Activated T-cell treated with anti-CD3 and anti-CD28 coated beads, Interleukin-2, amount 50 U/mL, for 24 hours (primary cell): ENCODE data around the gene FBXW11.

Experiments used
- DNase-seq: peaks from one replicate; pipeline ENCODE4 v3.0.0-alpha.2; 2020
- H3K27ac Mint-ChIP-seq: 2 replicates; pipeline ENCODE4 v1.8.0; 2020; ENCODE audit warnings: mild to moderate bottlenecking, mixed read lengths
- H3K27me3 Mint-ChIP-seq: 2 replicates; pipeline ENCODE4 v1.8.0; 2020; ENCODE audit warnings: mixed read lengths
- H3K36me3 Mint-ChIP-seq: 2 replicates; pipeline ENCODE4 v1.8.0; 2020; ENCODE audit warnings: low read depth, mixed read lengths
- H3K4me1 Mint-ChIP-seq: 2 replicates; pipeline ENCODE4 v1.8.0; 2020; ENCODE audit warnings: low read depth, mixed read lengths
- H3K4me3 Mint-ChIP-seq: 2 replicates; pipeline ENCODE4 v1.8.0; 2020; ENCODE audit warnings: mild to moderate bottlenecking, moderate library complexity, mixed read lengths
- H3K9me3 Mint-ChIP-seq: 2 replicates; pipeline ENCODE4 v1.8.0; 2020; ENCODE audit warnings: mixed read lengths

Gene FBXW11

DNA sequence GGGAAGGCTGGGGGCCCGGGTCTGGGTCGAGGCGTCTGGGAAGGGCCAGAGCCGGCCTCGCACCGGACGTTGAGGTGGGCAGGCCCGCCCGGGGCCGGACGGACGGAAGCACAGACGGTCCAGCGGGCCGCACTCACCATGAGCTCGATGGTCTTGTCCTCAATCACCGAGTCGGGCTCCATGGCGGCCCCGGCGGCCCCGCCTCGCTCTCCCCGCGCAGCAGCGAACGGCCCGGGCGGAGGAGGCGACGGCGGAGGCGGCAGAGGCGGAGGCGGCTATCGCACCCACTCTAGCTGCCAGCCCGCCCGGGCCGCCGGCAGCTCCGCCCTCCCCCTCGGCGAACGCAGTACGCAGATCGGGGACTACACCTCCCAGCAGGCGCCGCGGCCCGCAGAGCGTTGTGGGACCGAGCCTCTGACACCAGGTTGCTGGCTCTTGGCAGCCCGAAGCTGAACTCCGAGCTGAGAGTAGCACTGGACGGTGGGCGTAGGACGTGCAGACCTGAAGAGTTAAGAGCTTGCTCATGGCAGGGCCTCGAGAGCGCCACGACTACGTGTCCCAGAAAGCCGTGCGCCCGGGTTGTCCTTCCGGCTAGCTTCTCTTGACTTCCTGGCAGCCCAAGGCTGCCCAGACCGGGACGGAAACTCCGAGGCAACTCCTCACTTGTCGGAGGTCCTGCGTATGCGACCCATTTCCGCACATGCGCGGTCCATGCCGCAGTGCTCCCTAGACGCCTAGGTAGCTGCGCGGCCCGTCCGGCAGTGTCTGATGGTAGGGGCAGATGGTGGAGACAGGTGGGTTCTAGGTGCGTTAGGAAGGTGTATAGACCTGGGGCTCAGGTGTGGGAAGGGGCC lies at the start of gene FBXW11:
FBXW11 (minus strand) TSS at position 318 of the 854 bp plus-strand sequence; CDS start at position 182, 136 bp downstream.
- H3K4me3 Mint-ChIP-seq: peak within 1 kb of the TSS; percentile 92
- H3K4me1 Mint-ChIP-seq: peaks cover 55% of the 10 kb centered on the region
- peak within 1 kb of the TSS; percentile 98 for H3K27ac Mint-ChIP-seq
- no peaks in the 10 kb centered on the region for H3K27me3 Mint-ChIP-seq
- peak; percentile 94 for DNase-seq
- H3K9me3 Mint-ChIP-seq: no peaks in the 10 kb centered on the region
- peaks cover 39% of the 10 kb centered on the region for H3K36me3 Mint-ChIP-seq

DNA sequence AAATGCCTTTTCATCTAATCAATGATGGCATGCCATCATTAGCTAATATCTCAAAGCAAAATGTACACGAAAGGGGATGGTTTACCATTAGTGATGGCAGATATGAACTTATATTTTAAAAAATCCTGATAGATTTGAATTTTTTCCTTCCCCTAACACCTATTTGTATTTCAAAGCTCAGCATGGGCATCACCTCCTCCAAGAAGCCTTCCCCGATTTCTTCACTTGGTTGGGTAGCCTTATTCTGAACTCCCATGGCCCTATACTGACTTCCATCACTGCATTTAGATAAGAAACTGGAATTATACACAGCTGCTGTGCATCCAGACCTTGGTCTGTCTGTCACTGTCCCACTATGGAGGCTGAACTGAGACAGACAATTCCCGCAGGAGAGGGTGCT lies 49.6 kb upstream of the FBXW11 start:
- no peaks in the 10 kb centered on the region for H3K9me3 Mint-ChIP-seq
- no peaks in the 10 kb centered on the region for H3K27me3 Mint-ChIP-seq
- H3K4me3 Mint-ChIP-seq: no peak overlapping the region
- H3K36me3 Mint-ChIP-seq: peaks cover 95% of the 10 kb centered on the region
- peaks cover 16% of the 10 kb centered on the region for H3K4me1 Mint-ChIP-seq
- peak overlapping the region; percentile 75 for H3K27ac Mint-ChIP-seq
- no peak for DNase-seq

DNA sequence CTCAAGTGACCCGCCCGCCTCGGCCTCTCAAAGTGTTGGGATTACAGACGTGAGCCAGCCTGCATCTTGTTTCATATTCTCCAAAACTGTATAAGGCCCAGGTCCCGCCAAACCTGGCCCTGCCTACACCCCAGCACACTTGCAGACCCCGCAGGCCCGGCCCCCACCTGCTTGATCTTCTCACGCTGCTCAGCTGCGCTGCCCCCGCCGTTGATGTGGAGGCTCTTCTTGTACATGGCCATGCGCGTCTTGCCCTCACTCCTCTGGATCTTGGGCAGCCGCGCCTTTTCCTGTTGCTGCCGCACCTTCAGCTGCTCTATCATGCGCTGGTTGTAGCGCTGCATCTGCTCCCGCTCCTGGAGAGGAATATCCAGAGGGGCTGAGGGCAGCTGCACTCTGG lies 49.0 kb upstream of the FBXW11 start:
- Mint-ChIP-seq H3K4me3 (no peak overlapping the region), H3K9me3 (no peaks in the 10 kb centered on the region), H3K36me3 (peaks cover 95% of the 10 kb centered on the region), H3K27me3 (no peaks in the 10 kb centered on the region), H3K4me1 (peaks cover 15% of the 10 kb centered on the region), H3K27ac (peak overlapping the region; percentile 44)
- DNase-seq: no peak

DNA sequence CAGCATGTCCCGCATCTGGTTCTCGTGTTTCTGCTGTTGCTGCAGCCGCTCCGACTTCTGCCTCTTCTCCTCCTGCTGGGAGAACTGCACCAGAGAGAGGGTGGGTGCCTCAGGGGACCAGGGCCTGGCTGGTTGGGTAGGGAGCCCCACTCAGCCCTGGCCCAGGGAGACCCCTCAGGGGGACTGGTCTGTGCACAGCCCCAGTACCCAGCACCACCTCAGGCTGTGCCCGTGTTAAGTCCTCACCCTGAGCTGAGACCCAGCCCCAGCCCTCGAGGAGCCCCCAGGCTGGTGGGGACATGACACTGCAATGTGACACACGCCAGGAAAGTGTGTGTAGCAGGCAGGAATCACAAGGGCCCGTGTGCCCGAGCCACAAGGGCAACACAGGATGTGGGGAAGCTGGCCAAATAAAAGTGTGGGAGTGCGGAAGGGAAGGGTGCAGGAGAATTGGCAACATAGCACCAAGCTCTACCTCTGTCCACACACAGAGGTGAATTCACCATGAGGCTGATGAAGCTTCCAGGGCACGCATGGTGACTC lies 48.2 kb upstream of the FBXW11 start:
- Mint-ChIP-seq H3K4me1 (peaks cover 11% of the 10 kb centered on the region), H3K27ac (peak overlapping the region; percentile 47), H3K27me3 (no peaks in the 10 kb centered on the region), H3K9me3 (no peaks in the 10 kb centered on the region), H3K4me3 (no peak overlapping the region), H3K36me3 (peaks cover 95% of the 10 kb centered on the region)
- DNase-seq: no peak

DNA sequence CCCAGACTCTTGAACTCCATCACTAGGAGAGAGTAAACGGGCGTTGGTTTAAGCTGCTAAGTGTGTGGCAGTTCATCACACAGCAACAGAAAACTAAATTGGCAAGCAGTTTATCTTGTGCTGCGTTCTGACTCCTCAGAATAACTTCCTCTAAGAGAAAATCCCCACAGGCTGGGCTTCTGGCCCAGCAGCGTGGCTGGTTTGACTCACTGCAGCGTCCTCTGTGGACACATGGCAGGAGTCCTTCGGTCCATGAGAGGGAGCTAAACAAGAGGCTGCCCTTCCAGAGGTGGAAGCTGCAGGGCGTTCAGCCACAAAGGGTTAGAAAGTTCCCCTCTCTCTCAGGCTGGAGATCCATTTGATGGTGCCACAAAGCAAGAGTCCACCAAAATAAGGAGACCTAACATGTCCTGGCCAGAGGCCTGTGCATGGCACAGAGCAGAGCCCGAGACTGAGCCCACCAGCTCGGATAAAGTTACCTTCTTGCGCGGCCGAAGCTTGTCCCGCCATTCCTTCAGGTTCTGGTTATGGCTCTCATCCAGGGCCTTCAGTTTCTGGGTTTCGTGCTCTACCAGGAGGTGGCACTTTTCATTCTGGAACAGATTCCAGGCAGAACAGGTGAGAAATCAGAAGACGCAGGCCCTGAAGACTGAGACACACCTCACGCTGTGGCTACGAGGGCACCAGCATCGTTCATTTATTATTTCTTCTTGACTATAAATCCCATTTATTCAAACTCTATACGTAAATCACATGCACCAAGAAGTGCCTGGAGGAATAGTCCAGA lies 46.2 kb upstream of the FBXW11 start:
- no peak for DNase-seq
- no peaks in the 10 kb centered on the region for H3K9me3 Mint-ChIP-seq
- H3K4me3 Mint-ChIP-seq: no peak overlapping the region
- peaks cover 97% of the 10 kb centered on the region for H3K36me3 Mint-ChIP-seq
- H3K27me3 Mint-ChIP-seq: no peaks in the 10 kb centered on the region
- H3K4me1 Mint-ChIP-seq: peaks cover 9% of the 10 kb centered on the region
- H3K27ac Mint-ChIP-seq: peak overlapping the region; percentile 74

DNA sequence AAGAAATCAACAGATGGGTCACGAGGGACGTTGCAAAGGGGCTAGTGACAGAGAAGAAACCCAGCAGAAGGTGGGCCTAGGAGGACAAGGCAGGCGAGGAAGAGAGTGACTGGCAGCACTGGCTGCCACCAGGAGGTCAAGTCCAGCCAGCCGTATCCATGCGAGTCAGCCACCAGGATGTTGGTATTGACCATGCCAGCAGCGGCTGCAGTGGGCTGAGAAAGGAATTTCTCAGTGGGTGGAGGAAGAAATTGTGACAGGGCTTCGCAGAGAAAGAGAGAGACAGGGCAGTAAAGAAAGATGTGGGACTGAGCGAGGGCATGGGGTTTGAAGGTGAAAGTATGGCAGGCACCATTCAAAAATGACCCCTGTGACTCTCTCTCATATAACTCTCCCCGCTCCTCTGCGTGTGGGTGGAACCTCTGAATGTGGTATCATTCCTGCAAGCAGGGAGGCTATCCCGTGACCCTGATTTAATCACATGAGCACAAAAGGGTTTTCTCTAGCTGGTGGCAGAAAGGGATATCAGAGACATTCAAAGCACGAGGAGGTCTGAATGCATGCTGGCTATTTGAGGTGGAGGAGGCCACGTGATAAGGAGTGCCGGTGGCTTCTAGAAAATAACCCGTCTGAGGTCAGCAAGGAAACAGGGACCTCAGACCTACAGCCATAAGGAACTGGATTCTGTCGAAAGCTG lies 45.4 kb upstream of the FBXW11 start:
- H3K27me3 Mint-ChIP-seq: no peaks in the 10 kb centered on the region
- peaks cover 98% of the 10 kb centered on the region for H3K36me3 Mint-ChIP-seq
- no peak for DNase-seq
- peak overlapping the region; percentile 74 for H3K27ac Mint-ChIP-seq
- no peak overlapping the region for H3K4me3 Mint-ChIP-seq
- no peaks in the 10 kb centered on the region for H3K9me3 Mint-ChIP-seq
- peaks cover 12% of the 10 kb centered on the region for H3K4me1 Mint-ChIP-seq

DNA sequence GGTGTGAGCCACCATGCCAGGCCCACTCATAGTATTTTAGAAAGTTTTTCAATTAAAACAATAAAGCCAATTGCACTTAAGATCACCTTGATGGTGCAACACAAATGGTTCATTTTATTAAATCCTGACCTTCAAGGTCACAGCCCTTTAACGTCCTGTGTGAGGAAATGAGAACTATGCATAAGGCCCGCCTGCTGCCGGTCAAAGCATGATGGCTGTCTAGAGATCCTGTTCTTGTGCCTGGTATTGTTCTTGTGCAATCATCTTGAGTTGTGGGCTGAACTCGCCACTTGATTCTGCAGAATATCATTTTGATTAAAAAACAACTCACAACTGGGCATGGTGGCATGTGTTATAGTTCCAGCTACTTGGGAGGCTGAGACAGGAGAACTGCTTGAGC lies 43.6 kb upstream of the FBXW11 start:
- Mint-ChIP-seq H3K36me3 (peaks cover 92% of the 10 kb centered on the region), H3K9me3 (no peaks in the 10 kb centered on the region), H3K4me1 (peaks cover 12% of the 10 kb centered on the region), H3K27ac (peak overlapping the region; percentile 44), H3K4me3 (no peak overlapping the region), H3K27me3 (no peaks in the 10 kb centered on the region)
- DNase-seq: no peak

DNA sequence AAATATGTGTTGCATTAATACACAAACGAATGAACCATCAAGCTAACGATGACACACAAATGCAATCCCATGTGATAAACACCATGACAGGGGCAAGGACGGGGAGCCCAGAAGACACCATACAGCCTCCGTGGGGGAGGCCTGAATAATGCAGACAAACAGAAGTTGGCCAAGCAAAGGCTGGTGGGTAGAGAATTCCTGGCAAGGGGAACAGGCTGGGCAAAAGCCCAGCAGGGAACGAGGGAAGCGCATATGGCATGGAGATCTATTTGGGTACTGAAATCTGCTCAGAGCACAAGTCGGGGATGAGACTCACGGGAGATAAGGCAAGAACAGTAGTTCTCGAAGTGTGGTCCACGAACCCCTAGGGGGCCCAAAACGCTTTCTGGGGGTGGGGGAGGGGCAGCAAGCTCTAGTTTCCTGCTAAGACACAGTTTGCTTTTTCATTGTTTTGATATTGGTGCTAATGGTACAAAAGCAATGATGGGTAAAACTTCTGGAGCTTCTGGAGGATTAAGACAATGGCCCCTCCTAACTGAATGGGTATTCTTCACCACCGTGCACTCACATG lies 42.9 kb upstream of the FBXW11 start:
- no peak overlapping the region for H3K4me3 Mint-ChIP-seq
- peaks cover 12% of the 10 kb centered on the region for H3K4me1 Mint-ChIP-seq
- no peak for DNase-seq
- no peaks in the 10 kb centered on the region for H3K9me3 Mint-ChIP-seq
- peaks cover 92% of the 10 kb centered on the region for H3K36me3 Mint-ChIP-seq
- no peaks in the 10 kb centered on the region for H3K27me3 Mint-ChIP-seq
- peak overlapping the region; percentile 74 for H3K27ac Mint-ChIP-seq

DNA sequence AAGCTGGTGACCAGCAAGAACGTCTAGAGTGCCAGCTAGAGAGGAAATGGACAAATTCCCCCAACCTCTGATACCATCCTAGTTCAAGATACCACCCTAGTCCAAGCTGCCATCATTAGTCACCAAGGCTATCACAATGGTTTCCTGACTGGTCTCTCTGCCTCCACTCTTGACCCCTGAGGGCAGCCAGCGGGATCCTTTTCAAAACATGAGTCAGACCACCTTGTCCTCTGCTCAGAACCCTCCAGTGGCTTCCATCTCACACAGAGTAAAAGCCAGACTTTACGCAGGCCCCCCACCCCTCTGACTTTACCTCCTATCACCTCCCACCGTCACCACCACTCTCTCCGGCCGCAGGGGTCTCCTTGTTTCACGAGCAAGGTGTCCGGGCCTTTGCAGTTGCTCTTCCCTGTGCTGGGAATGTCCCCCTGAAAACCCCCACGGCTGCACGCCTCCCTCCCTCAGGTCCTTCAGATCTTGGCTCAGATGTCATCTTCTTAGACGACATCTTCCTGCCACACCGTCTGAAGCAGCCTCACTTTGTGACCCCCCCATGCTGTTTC lies 42.2 kb upstream of the FBXW11 start:
- Mint-ChIP-seq H3K27ac (peak overlapping the region; percentile 74), H3K4me3 (no peak overlapping the region), H3K27me3 (no peaks in the 10 kb centered on the region), H3K4me1 (peaks cover 13% of the 10 kb centered on the region), H3K36me3 (peaks cover 92% of the 10 kb centered on the region), H3K9me3 (no peaks in the 10 kb centered on the region)
- DNase-seq: no peak

DNA sequence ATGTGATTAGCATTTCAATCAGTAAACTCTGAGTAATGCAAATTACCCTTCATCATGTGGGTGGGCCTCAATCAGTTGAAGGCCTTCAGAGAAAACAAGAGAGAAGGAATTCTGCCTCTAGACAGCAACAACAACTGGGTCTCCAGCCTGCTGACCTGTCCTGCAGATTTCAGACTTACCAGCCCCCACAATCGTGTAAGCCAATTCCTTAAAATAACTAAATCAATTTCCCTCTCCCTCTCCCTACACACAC lies 41.7 kb upstream of the FBXW11 start:
- Mint-ChIP-seq H3K27ac (peak overlapping the region; percentile 74), H3K27me3 (no peaks in the 10 kb centered on the region), H3K4me1 (peaks cover 18% of the 10 kb centered on the region), H3K4me3 (no peak overlapping the region), H3K36me3 (peaks cover 92% of the 10 kb centered on the region), H3K9me3 (no peaks in the 10 kb centered on the region)
- DNase-seq: no peak

DNA sequence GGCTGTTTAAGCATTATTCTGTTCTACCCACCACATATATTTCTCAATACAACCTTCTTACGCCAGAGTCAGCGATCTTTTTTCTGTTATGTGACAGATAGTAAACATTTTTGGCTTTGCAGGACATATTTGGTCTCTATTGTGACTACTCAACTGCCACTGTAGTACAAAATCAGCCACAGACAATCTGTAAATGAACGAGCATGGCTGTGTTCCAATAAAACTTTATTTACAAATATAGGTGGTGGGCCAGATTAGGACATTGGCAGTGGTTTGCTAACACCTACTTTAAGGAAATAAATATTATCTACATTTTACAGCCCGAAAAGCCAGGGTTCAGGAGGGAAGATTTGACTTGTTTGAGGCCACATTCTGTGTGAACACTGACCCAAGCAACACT lies 40.2 kb upstream of the FBXW11 start:
- DNase-seq: no peak
- H3K4me3 Mint-ChIP-seq: no peak overlapping the region
- H3K27me3 Mint-ChIP-seq: no peaks in the 10 kb centered on the region
- H3K4me1 Mint-ChIP-seq: peaks cover 21% of the 10 kb centered on the region
- peaks cover 85% of the 10 kb centered on the region for H3K36me3 Mint-ChIP-seq
- no peaks in the 10 kb centered on the region for H3K9me3 Mint-ChIP-seq
- H3K27ac Mint-ChIP-seq: peak overlapping the region; percentile 15

DNA sequence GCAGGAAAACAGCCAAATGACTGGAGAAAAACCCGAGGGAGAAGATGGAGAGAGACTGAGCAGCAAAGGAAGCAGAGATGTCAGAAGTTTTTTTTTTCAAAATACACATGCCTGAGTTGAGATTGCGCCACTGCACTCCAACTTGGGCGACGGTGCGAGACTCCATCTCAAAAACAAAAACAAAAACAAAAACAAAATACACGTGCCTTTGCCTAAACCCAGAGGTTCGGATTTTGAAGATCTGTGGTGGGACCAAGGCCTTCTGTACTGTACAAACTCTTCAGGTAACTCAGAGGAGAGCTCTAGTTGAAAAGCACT lies 38.8 kb upstream of the FBXW11 start:
- H3K36me3 Mint-ChIP-seq: peaks cover 71% of the 10 kb centered on the region
- no peaks in the 10 kb centered on the region for H3K27me3 Mint-ChIP-seq
- peaks cover 21% of the 10 kb centered on the region for H3K4me1 Mint-ChIP-seq
- H3K9me3 Mint-ChIP-seq: no peaks in the 10 kb centered on the region
- H3K4me3 Mint-ChIP-seq: no peak overlapping the region
- DNase-seq: no peak
- peak overlapping the region; percentile 72 for H3K27ac Mint-ChIP-seq

DNA sequence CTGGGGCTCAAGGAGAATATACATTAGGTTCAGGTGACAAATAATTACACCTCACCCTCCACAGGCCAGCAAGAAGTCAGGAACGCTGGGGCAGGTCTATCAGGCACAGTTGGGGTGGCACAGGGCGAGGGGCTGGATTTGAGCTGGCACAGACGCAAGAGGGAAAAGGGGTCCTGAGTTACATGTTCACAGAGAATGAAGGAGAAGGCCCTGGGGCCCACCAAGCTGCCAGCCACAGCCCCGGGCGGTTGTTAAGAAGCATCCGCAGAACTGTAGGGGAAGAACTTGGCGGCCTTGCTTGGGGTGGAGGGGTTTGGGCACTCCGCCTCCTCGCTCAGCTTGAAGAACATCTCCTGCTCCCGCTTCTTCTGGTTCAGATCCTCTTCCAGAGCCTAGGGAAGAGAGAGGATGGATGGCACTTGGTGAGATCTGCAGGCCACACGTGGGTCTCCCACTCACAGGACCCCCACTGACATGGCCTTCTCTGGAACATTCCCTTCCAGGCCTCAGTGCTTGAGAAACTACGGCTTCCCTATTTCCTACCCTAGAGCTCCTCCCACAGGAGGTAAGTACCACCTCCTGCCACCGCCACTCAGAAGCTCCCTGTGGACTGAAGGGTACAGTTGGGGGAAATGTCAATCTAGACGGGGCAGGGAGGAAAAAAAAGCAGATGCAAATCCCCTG lies 38.3 kb upstream of the FBXW11 start:
- Mint-ChIP-seq H3K27me3 (no peaks in the 10 kb centered on the region), H3K4me1 (peaks cover 25% of the 10 kb centered on the region), H3K36me3 (peaks cover 66% of the 10 kb centered on the region), H3K27ac (peak overlapping the region; percentile 72), H3K4me3 (no peak overlapping the region), H3K9me3 (no peaks in the 10 kb centered on the region)
- DNase-seq: no peak

DNA sequence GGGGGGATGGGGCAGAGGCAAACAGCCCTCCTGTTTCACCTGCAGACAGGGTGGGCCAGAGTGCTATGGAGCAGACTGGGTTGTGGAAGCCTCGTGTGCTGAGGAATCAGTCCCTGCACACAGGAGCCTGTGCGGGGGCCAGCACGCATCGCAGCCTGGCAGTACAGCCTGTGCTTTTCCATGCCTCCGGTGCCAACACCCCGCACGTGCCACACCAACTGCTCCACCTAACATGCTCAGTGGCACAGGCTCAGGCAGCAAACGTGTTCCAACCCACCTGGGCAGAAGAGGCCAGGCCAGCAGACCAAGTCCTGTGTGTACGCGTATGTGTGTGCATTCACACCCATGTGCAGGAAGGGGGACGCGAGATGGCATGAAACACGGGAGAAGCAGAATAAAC lies 37.4 kb upstream of the FBXW11 start:
- H3K36me3 Mint-ChIP-seq: peaks cover 57% of the 10 kb centered on the region
- no peak overlapping the region for H3K4me3 Mint-ChIP-seq
- peaks cover 24% of the 10 kb centered on the region for H3K4me1 Mint-ChIP-seq
- H3K27me3 Mint-ChIP-seq: no peaks in the 10 kb centered on the region
- DNase-seq: no peak
- no peaks in the 10 kb centered on the region for H3K9me3 Mint-ChIP-seq
- H3K27ac Mint-ChIP-seq: no peak overlapping the region
